ENCODE results near the gene PDGFA.
A peak's percentile ranks its signal among the peaks of the same experiment; 100 is the strongest.

Gene PDGFA

DNA sequence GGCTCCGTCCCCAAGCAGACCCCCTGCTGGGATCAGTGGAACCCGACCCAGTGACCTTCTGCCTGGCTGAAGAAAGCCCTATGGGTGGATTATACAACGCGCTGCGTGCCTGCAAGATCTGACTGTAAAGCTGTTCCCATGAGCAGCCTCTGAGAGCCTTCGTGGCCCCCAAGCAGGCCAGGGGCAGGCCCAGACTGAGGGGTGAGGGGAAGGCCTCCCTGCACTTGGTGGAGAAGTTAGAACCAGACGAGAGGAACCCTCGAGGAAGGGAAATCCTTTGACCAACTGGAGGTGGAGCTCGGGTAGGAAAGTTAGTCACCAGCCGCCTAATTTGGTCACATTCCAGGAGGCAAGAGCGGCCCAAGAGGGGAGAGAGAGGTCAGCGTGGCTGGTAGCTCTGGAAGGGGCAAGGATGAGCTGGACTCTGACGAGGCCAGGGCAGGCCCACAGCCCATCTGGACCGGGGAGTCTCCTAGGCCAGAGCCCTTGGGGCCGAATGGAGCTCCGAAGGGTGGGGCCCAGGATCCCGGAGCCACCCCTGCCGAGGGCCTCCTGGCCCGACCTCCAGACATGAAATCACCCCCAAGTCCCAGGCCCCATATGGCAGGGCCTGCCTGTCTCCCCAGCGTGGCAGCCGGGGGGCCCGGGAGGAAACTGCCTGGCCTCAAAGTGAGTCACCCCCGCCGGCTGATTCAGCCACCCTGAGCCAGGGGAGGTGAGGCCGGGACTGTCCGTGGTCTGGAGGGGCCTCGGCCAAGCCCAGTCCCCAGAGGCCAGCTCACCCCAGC is 23.3 kb upstream of the PDGFA start:
- DNase-seq, result peak; percentile 82
- Histone ChIP-seq H3K27me3 (replicated peaks) (no peaks in the 10 kb centered on the region), H3K4me3 (ENCODE audit: low read depth, low read length) (no peak overlapping the region), H3K27ac (peak overlapping the region; percentile 91), H3K36me3 (replicated peaks) (no peaks in the 10 kb centered on the region)
- TF ChIP-seq, protein P1, sequence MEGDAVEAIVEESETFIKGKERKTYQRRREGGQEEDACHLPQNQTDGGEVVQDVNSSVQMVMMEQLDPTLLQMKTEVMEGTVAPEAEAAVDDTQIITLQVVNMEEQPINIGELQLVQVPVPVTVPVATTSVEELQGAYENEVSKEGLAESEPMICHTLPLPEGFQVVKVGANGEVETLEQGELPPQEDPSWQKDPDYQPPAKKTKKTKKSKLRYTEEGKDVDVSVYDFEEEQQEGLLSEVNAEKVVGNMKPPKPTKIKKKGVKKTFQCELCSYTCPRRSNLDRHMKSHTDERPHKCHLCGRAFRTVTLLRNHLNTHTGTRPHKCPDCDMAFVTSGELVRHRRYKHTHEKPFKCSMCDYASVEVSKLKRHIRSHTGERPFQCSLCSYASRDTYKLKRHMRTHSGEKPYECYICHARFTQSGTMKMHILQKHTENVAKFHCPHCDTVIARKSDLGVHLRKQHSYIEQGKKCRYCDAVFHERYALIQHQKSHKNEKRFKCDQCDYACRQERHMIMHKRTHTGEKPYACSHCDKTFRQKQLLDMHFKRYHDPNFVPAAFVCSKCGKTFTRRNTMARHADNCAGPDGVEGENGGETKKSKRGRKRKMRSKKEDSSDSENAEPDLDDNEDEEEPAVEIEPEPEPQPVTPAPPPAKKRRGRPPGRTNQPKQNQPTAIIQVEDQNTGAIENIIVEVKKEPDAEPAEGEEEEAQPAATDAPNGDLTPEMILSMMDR (IDR thresholded peaks at IDR 0.05; ENCODE audit: low read depth, low read length, missing control alignments), result no peak
- in situ Hi-C loops (cut with HindIII; ENCODE audit: low pct_ligation_motif_present, low sequenced_read_pairs), result no loop called here

GRCh38 chr7:542131-542712 is 22.6 kb upstream of the PDGFA start:
- Histone ChIP-seq H3K36me3 (replicated peaks) (no peaks in the 10 kb centered on the region), H3K4me3 (ENCODE audit: low read depth, low read length) (no peak overlapping the region), H3K27ac (peak overlapping the region; percentile 91), H3K27me3 (replicated peaks) (no peaks in the 10 kb centered on the region)
- no peak for DNase-seq
- TF ChIP-seq, protein P1 (IDR thresholded peaks at IDR 0.05; ENCODE audit: low read depth, low read length, missing control alignments), result no peak
- in situ Hi-C loops (cut with HindIII; ENCODE audit: low pct_ligation_motif_present, low sequenced_read_pairs), result no loop called here

- no peak for DNase-seq
- in situ Hi-C loops (cut with HindIII; ENCODE audit: low pct_ligation_motif_present, low sequenced_read_pairs), result no loop called here
- Histone ChIP-seq H3K27ac (no peak overlapping the region), H3K36me3 (replicated peaks) (no peaks in the 10 kb centered on the region), H3K27me3 (replicated peaks) (no peaks in the 10 kb centered on the region), H3K4me3 (ENCODE audit: low read depth, low read length) (no peak overlapping the region)
- TF ChIP-seq, protein P1 (IDR thresholded peaks at IDR 0.05; ENCODE audit: low read depth, low read length, missing control alignments), result no peak
These were observed 22.0 kb upstream of the PDGFA start for GRCh38 chr7:541661-542060.

DNA sequence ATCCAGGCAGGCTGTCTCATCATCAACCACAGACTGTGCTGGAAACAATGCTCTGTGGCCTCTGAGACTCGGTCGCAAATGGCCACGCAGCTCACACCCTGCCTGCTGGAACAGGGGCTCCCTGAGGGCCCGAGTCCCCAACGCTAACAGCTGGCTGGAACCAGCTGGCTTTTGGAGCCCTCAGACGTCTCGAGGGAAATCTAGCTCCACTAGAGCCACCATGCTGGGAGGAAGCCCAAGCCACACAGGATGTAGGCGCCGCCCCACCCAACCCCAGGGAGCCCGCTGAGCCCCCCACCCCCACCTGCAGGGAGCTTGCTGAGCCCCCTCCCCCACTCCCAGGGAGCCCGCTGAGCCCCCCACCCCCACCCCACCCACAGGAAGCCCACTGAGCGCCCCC is 21.4 kb upstream of the PDGFA start:
- TF ChIP-seq, protein P1 (IDR thresholded peaks at IDR 0.05; ENCODE audit: low read depth, low read length, missing control alignments), result no peak
- H3K4me3 ChIP-seq (ENCODE audit: low read depth, low read length), result no peak overlapping the region
- DNase-seq, result no peak
- in situ Hi-C loops (cut with HindIII; ENCODE audit: low pct_ligation_motif_present, low sequenced_read_pairs), result no loop called here
- H3K36me3 ChIP-seq (replicated peaks), result no peaks in the 10 kb centered on the region
- H3K27ac ChIP-seq, result no peak overlapping the region
- H3K27me3 ChIP-seq (replicated peaks), result no peaks in the 10 kb centered on the region

GRCh38 chr7:540579-540978 is 20.9 kb upstream of the PDGFA start:
- in situ Hi-C loops (cut with HindIII; ENCODE audit: low pct_ligation_motif_present, low sequenced_read_pairs), result no loop called here
- TF ChIP-seq, protein P1 (IDR thresholded peaks at IDR 0.05; ENCODE audit: low read depth, low read length, missing control alignments), result no peak
- Histone ChIP-seq H3K4me3 (ENCODE audit: low read depth, low read length) (no peak overlapping the region), H3K36me3 (replicated peaks) (no peaks in the 10 kb centered on the region), H3K27me3 (replicated peaks) (no peaks in the 10 kb centered on the region), H3K27ac (no peak overlapping the region)
- DNase-seq, result no peak

Data from brain microvascular endothelial cell (primary cell).